HFF-Myc (cell line): ENCODE measurements around the gene ZNF692.
"Not testable (repeated sequence)": the region's sequence is repeated elsewhere in the genome, so short reads cannot be mapped to it uniquely, and the experiment has no call there.

Source experiments
- DNase-seq: peaks from one replicate; pipeline ENCODE4 v3.0.0-alpha.2; 2011; ENCODE audit warnings: low read depth; ENCODE audit errors: extremely low read depth
- H3K4me3 ChIP-seq: replicated peaks from 2 replicates; pipeline ENCODE4 v1.5.1; 2011; ENCODE audit warnings: low read depth, mild to moderate bottlenecking, control low read depth, low read length
- CTCF ChIP-seq: IDR thresholded peaks from 2 replicates; pipeline ENCODE4 v1.5.1; 2012; ENCODE audit warnings: mild to moderate bottlenecking, low read depth, low read length, control low read depth; ENCODE audit errors: missing control alignments

The ZNF692 gene

GRCh38 chr1:248890549-248891498, 31.9 kb upstream of the ZNF692 start:
- no peak overlapping the region for H3K4me3 ChIP-seq
- no peak for TF ChIP-seq CTCF
- no peak for DNase-seq

GRCh38 chr1:248889914-248890243, 31.0 kb upstream of the ZNF692 start:
- H3K4me3 ChIP-seq, DNase-seq: not testable (repeated sequence)

- H3K4me3 ChIP-seq, result no peak overlapping the region
- TF ChIP-seq CTCF, result no peak
- peak; percentile 24 for DNase-seq
Observed at GRCh38 chr1:248886237-248886895, 27.5 kb upstream of the ZNF692 start.

GRCh38 chr1:248885646-248886045, 26.8 kb upstream of the ZNF692 start:
- TF ChIP-seq CTCF, result no peak
- H3K4me3 ChIP-seq, result no peak overlapping the region
- no peak for DNase-seq

GRCh38 chr1:248884632-248885295, 25.9 kb upstream of the ZNF692 start:
- H3K4me3 ChIP-seq, result no peak overlapping the region
- DNase-seq, result no peak
- peak; percentile 12 for TF ChIP-seq CTCF

- H3K4me3 ChIP-seq, DNase-seq: not testable (repeated sequence)
Observed at GRCh38 chr1:248882427-248882826, 23.5 kb upstream of the ZNF692 start.

- no peak for TF ChIP-seq CTCF
- no peak for DNase-seq
- H3K4me3 ChIP-seq, result no peak overlapping the region
Observed at GRCh38 chr1:248881261-248881660, 22.4 kb upstream of the ZNF692 start.
